GM18519 (cell line): ENCODE results near the gene HS6ST3.

Experiments used
- ATAC-seq: cut with Tn5 transposase; IDR thresholded peaks from one replicate; pipeline ENCODE4 v1.9.1; 2021; ENCODE audit warnings: mild to moderate bottlenecking, moderate library complexity; ENCODE audit not compliant: unreplicated experiment, low FRiP score

Gene HS6ST3

DNA sequence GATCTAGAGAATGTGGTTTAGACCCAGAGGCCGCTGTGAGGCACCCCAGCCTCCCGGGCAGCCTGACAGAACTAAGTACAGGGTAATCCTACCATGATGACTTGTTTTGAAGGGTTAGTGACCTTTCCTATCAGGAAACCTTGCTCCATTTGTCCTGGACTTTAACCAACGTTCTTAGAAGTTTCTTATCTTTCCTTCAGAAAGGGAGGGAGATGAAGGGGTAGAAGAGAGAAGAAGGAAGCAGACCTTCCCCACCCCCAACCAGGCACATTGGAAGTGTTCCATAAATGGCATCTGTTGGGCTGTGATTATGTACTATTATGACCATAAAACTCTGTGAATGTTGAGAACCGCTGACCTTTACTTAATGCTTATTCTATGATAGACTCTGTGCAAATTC, 720.2 kb downstream of the HS6ST3 start:
- ATAC-seq: no peak

DNA sequence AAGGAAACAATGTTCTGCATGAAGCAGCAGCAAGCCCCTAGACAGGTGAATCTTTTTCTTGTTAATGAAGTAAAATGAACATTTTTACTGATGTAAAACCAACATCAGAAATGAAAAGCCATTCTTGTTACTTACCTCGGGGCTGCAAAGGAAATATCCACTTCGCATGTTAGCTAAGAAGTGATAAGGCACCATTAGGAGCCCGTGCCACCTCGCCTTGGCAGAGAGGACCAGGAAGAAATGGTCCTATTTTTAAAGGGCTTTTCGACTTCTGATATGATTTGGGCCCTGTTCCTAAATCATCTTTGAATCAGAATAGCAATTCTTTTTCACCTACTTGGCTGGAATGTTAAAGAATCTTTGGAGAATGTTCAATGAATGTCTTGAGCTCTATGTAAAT, 721.1 kb downstream of the HS6ST3 start:
- no peak for ATAC-seq

DNA sequence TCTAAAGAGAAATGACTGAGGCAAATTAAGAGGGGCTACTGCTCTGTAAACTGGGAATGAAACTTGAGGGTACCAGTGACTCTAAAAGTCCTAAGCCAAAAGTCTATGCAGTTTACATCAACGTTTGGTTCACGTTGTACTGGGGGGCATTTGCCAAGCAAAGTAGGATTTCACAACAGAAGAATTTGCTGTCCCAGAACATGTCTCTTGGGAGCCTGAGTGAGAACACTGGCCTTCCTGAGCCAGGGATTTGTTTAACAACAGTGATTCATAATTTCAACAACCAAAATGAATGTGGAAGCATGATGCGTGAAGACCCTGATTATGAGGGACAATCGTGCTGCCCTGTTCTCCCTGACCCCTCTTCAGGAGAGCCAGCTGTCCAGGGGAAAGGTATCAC, 726.4 kb downstream of the HS6ST3 start:
- no peak for ATAC-seq

DNA sequence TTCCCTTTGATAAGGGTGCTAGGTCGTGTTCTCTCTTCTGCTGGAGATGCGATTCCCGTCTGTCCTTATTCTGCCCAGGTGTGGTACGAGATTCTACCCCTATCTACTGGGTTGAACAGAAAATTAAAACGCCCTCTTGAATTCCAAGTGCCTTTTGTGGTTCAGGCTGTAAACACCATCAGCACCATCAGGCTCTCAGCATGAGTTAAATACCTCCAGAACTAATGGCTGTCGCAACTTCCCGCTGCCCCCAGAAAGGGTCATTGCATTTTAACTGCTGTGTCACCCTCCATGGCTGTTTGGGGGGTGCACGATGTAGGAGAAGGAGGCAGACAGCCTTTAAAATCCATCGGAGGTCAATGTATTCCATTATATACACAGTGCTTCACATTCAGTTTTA, 727.0 kb downstream of the HS6ST3 start:
- ATAC-seq: no peak

DNA sequence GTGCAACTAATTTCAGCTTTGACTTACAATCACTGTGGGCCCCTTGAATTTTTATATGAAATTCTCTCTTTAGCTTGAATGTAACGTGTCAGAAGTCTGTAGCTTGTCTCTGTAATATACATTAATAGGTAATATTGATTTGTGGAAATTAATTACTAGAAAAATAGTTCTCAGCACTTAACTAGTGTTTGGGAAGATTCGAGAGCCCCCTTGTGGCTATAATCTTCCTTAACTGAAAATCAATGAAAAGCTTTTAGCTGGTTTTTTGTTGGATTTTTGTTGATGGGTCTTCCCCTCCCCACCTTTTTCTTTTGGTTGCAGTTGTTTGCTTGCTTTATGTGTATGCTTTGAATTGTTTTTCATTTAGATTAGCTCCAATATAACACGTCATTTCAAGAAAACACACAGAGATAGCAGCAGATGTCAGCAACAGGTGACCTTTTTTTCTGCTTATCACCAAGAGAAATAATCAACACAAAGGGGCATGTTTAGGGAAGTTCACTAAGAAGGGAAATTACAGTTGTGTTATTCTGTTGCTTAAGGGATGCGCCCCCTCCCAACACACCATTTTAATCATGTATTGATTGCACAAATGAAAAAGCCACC, 727.5 kb downstream of the HS6ST3 start:
- ATAC-seq: no peak

DNA sequence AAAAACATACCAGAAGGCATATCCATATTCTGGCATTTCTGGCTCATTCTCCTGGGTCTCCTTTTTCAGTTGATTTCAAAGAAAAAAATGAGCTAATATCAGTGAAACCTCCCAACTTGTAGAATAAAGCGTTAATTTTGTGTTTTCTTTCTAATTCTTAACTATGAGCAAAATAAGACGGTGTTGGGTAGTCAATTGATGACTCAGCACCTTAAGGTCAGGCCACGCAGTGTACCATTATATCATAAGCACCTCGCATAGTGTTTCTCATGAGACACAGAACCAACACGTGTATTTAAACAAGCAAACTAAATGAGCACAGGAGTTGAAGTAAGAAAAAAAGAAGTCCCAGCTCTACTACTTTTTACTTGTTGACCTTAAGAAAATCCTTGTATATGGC, 729.5 kb downstream of the HS6ST3 start:
- no peak for ATAC-seq

DNA sequence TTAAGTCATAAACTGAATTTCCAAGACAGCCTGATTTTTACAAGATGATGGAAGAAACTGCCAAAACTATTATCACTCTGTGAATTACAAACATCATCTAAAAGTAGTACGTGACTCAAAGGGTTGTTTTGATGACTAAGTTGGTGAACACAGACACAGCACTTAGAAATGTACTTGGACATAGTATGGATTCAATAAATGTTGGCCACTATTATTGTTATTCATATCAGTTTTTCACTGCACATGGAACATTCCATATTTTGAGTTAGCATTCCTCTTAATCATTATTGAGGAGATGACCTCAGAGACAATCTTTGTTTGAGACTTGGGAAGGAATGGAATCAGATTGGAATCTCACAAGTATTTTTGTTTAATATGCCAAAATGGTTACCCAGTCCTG, 731.5 kb downstream of the HS6ST3 start:
- ATAC-seq: no peak

DNA sequence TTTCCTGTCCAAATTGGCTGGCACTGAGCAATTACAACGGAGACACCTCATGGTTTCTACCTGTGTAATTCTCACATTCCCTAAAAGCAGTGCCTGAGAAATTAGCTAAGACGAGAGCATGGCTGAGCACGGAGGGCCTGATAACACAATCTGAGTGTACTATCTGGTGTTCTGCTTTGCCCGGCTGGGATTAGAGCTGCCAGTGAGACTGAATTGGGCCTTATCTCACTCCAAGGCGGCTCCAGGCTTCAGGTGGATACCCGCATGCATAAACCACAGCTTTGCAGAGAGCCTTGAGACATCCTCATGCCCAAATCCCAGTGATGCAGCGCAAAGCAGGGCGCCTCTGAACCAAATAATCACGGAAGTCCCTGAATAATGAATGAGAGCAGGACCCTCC, 732.1 kb downstream of the HS6ST3 start:
- ATAC-seq: no peak

DNA sequence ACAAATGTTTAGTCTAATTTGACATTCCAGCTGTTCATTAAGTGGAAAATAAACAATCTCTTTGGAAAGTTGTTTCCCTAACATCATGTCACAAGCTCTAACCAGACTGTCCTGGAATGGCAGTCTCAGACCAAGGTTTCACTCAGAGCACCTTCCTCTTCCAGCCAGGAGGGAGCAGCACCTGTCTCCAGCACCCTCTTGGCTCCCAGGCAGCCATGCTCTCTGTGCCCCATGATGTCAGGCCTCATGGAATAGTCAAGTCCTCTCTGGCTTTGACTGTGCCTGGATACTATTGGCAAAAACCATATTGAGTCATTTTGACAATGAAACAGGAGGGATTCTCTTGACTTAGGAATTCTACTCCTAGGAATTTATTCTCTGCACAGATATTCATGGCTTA, 733.0 kb downstream of the HS6ST3 start:
- no peak for ATAC-seq

DNA sequence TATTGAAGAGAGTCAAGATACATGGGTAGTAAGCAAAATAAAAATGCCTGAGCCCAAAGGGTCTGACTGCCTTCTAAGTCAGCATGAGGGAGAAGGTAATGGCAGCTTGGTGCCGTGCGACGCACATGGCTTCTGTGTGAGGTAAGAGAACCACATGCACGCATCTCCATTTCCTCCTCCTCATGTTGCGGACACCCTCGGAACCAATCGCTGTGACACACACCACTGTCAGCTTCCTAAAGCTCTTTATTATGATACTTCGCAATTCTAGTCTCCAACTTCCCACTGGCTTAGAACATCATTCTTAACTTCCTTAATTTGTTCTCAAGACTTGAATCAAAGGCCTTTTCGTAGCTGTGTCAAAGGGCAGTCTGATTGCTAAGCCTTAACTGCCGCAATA, 734.2 kb downstream of the HS6ST3 start:
- no peak for ATAC-seq

DNA sequence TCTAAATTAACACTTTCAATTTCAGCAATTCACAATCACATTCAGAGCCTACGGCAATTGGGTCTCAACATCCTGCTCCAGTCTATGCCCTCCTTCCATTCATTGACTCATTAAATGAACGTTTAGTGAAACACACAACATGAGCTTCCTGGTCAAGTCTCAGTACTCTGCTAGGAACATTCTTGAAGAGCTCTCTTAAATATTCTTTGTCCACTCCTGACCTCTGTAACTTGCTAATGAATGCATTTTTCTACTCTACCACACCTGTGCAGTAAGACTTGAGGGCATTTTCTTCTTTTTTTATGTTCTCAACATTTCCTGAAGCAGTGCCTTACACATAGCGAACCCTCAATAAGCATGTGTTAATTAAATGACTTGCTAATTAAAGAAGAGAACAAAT, 735.7 kb downstream of the HS6ST3 start:
- ATAC-seq: no peak

DNA sequence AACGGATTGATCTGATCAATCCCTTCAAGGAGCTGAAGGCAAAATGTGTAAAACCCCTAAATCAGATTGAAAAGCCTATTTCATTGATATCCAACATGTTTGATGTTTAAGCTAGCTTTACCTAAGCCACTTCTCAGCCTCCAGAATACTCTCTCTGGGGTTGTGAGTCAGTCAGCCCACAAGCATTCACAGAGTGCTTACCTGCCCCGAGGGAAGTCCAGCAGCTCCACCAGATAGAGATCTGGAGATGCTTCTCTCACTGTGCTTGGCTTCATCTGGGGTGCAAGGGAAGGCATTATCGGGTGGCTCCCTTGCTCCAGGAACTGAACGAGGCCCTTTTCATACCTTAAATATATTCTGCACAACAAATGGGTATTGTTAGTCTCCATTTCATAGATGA, 744.7 kb downstream of the HS6ST3 start:
- ATAC-seq: no peak

DNA sequence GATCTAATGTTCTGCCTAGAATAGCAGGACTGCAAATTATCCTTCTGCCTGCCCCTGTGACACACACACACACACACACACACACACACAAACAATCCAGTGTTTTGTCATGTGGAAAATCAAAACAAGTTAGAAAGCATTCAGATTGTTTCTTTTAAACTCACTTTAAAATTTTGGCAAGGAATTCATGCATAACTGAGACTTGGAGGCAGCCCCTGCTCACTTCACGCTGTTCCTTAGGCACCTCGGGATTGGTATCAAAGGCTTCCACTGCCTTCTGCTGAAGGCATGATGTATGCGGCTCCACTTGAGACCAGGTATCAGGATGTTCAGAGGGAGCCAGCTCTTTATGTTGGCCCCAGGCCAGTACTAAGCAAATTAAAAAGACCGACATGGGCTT, 745.6 kb downstream of the HS6ST3 start:
- ATAC-seq: no peak

DNA sequence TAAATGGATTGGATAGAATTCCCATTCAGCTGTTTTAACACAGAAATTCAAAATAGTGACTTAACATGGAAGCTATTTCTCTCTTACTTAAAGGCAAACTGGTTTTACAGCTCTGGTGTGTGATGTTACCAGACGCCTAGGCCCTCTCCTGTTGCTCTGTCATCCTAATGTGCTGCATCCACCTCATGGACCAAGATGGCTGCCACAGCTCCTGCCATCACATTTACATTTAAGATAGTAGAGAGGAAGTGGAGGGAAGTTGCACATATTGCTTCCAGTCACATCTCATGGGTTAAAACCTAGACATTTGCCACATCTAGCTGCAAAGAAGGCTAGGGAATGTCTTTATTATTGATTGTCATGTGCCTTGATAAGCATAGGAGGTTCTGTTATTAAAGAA, 746.8 kb downstream of the HS6ST3 start:
- no peak for ATAC-seq

DNA sequence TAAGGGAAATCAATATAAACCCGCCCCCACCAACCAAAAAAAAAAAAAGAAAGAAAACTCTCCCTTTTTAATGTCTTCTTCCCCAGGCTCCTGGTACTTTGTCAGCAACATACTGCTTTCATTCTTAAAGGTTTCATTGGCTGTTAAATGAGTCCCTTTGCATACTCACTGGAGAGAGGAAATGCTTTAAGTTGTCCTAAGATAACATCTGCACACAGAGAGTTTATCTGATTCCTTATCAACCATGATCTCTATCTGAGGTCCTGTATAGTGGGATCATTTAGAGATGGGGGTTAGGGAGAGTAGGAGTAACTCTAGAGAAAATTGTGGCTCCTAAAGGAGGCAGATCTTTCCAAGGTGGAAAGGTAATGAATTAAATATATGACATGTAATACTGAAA, 747.9 kb downstream of the HS6ST3 start:
- no peak for ATAC-seq

DNA sequence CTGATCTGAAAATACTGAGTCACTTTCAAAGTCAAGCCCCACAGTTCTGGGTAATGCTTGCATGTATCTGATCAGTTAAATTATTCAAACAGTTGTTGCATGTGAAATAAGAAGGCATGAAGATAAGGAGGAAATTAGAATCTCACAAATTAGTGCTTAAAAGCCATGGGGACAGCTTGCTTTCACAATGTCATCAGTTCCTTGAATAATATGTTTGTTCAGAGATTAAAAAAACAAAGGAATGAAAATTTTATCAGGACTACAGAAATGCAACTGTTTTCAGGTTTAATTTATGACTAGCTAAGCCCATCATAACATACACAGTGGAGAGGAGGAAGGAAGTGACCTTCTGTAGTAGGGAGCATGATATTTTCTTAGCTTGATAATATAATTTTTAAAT, 754.3 kb downstream of the HS6ST3 start:
- no peak for ATAC-seq

DNA sequence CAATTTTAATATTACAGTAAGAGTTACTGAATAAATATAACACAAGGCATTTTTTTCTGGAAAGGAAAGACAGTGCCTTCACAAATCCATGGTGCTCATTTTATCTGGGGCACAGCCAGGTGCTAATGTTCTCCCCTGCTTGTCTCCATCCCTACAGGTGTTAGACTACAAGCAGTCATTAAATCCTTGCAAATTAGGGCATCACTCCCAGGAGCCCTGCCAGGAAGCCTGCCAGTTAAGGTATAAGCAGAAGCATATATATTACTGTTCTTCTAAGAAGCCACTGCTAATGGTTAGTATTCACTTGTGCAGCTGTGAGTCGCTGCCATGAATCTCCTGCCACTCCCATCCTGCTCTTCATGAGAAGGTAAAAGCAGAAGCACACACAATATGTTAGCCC, 754.7 kb downstream of the HS6ST3 start:
- ATAC-seq: no peak

DNA sequence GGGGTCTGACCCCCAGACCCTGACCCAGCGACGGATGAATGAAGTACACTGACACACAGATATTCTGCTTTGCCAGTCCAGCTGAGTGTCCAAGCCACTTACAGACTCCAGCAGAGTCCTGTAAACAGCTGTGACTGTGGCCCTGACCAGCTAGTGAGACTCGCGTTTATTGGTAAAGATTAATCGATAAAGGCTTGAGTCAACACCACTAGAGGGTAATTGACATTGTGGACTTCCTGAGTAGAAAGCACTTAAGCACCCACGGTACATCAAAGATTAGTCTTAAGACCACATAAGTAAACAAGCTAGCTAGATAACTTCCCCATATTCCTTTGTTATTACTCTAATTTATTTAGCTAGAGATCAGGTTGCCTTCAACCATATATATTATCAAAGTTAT, 758.4 kb downstream of the HS6ST3 start:
- no peak for ATAC-seq

DNA sequence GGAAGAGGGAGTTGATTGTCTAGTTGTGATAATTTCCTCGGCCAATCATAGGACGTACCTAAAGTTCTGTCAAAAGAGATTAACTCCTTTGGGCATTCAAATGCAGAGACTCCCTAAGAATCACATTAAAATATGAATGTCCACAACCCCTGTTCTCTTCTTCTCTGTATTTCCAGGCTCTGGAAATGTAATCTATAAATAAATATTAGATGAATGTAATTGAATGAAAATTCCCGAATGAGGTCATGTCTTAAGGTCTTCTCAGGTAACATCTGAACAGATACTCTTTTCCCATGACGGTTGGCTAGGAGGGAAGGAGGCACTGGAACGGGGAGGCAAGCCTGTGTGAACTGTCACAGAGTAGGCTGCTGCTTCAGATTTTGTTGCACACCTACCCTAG, 759.2 kb downstream of the HS6ST3 start:
- ATAC-seq: no peak

DNA sequence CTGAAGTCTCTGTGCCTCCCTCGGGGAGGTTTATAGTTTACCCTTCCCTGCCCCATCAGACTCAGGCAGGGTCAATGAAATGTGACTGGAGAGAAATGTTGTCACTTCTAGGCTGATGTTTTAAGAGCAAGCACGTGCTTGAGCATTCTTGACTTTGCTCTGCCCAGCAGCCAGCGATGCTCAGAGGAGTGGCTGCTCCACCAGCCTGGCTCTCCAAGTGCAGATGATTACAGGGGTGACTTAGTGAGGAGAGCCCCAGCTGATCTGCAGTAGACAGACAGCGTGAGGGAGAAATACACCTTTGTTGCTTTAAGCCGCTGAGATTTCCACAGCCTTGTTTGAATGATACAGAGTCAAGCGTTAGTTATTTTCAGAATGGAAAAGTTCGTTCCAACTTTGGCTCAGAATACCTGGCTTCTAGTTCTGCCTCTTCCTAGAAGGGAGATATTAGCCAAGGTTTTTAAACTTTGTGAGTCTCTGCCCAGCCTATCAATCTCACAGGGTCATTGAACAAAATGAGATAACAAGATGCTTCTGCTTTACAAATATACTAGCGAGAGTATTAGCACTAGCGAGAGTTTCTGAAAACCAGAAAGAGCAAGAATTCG, 760.7 kb downstream of the HS6ST3 start:
- no peak for ATAC-seq

DNA sequence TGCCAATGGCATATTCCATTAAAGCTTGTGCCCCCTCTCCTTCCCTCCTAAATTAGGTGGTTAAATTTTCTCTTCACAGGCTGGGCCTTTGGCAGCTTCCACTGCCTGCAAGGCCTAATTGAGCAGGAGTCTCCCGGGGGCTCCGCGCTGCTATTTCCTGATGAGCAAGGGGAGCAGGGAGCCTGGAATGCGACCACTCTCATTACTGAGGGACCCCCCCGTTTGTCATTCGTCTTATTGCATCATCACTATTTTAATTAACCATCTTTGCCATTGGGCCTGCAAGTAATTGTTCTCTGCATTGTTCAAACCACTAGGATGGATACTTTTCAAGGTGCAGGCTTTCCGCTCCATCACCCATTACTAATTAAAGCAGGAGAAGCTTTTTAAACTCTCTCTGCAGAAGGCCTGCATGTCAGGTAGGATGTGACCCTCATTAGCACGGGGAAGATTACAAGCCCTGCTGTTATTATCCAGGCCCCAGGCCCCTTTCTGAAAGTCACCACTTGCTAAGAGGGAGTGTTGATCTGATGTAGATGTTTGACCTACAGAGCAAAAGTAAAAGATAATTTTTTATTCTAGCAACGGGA, 762.0 kb downstream of the HS6ST3 start:
- ATAC-seq: no peak

DNA sequence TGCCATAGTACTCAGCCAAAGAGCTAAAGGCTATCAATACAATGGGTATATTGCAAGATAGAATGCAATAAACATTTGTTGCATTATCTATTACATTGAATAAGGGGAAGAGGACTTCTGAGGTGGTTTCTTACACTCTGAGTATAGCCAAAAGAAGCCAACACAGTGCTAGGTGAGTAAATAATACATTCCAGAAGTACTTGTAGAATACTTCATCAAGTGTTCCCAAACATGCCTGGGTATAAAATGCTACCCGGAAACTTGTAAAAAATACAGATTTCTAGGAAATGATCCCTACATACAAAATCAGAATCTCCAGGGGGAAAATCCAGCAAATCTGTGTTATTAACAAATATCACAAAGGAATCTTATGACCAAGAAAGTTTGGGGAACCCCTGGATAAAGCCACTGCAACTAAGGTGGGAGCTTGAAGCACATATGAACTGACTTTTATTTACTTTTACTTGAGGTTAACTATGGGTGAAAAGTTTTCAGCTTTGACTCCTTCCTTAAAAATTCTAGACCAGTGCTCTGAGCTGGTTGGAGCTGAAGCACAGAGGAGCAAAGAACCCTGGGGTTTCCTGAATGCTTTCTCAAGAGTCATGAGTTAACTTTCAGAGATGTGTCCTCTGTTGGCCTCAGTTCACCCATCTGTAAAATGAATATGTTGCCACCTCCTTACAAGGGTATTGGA, 768.4 kb downstream of the HS6ST3 start:
- ATAC-seq: no peak
